K562 (cell line): ENCODE data around the gene UGT2A1. TPM values are rescaled to one million over a fixed set of nuclear protein-coding genes. Genes with fewer than 3 reads are reported as not detected.

Experiments used
- ATAC-seq: fragments of 200-7000 bp; cut with Tn5 transposase; 3 replicates; pipeline ENCODE4 v1.9.1; 2020; ENCODE audit warnings: moderate library complexity
- BruUV-seq: library from RNA; stranded (reverse); fragments of 400-500 nt; replicated peaks from 2 replicates; lab custom pipeline; 2021; lab: Mats Ljungman, UMichigan
- CTCF ChIA-PET: fragments of 300-600 bp; formaldehyde crosslinking; extraction: SDS; loops from one replicate; lab custom pipeline; 2021; ENCODE audit warnings: low intra/inter-chr PET ratio; lab: Yijun Ruan, JAX
- POLR2A ChIA-PET: fragments of 300-600, 350-650 bp; sonication (Branson Sonifier 250); formaldehyde crosslinking; extraction: SDS; loops from one replicate; lab custom pipeline; 2021; ENCODE audit warnings: antibody characterized with exemption, inconsistent platforms; lab: Yijun Ruan, JAX
- DNase-seq, 4 experiments: peaks; one replicate each; pipeline versions ENCODE4 v3.0.0 to v3.0.0-alpha.2; 2011 to 2018; ENCODE audit warnings: low spot score in 3 of 4, mixed read lengths in 3 of 4; ENCODE audit errors: extremely low read depth in 1 of 4
- FAIRE-seq: peaks from 2 replicates; lab custom pipeline; 2011; peaks lifted over from hg19 to GRCh38; lab: Jason Lieb, UNC
- H2AFZ ChIP-seq: 2 replicates; pipeline ENCODE4 v1.6.0; 2011; ENCODE audit warnings: low read depth, low read length, control low read depth, inconsistent platforms
- H3K27ac ChIP-seq: fragments of 200-600 bp; 3 replicates; pipeline ENCODE4 v1.8.0; 2011; ENCODE audit warnings: low read depth, mild to moderate bottlenecking, control low read depth, inconsistent platforms, low read length, moderate library complexity, mixed read lengths; ENCODE audit errors: extremely low read depth
- H3K27me3 ChIP-seq, 2 experiments: fragments of 300-600 bp in 1 of 2; 2 replicates in 1 of 2; 3 replicates in 1 of 2; pipeline versions ENCODE4 v1.6.0 to v1.8.0; 2011; ENCODE audit warnings: inconsistent platforms in 2 of 2, low read length in 2 of 2, mild to moderate bottlenecking in 1 of 2, mixed read lengths in 1 of 2, moderate library complexity in 1 of 2; ENCODE audit not compliant: control insufficient read depth in 2 of 2, insufficient read depth in 2 of 2
- H3K36me3 ChIP-seq: fragments of 300-600 bp; 3 replicates; pipeline ENCODE4 v1.8.0; 2011; ENCODE audit warnings: mild to moderate bottlenecking, low read length, inconsistent platforms; ENCODE audit not compliant: control insufficient read depth, insufficient read depth
- H3K4me1 ChIP-seq, 2 experiments: fragments of 200-600 bp in 1 of 2; replicated peaks in 1 of 2; 2 replicates in 1 of 2; 3 replicates in 1 of 2; pipeline versions ENCODE4 v1.5.1 to v1.8.0; 2011; ENCODE audit warnings: inconsistent platforms in 2 of 2, low read length in 2 of 2, mild to moderate bottlenecking in 1 of 2, mixed read lengths in 1 of 2, moderate library complexity in 1 of 2; ENCODE audit not compliant: control insufficient read depth in 2 of 2, insufficient read depth in 2 of 2
- H3K4me2 ChIP-seq: 2 replicates; pipeline ENCODE4 v1.6.1; 2011; ENCODE audit warnings: low read length, control low read depth, inconsistent platforms, mixed read lengths; ENCODE audit not compliant: insufficient read depth
- H3K4me3 ChIP-seq: fragments of 200-600 bp; sonication (generic), shearing (Covaris generic); 2 replicates; pipeline ENCODE4 v1.5.1; 2016; ENCODE audit warnings: control low read depth, inconsistent platforms
- H3K79me2 ChIP-seq: fragments of 200-600 bp; 3 replicates; pipeline ENCODE4 v1.8.0; 2011; ENCODE audit warnings: low read length, inconsistent platforms; ENCODE audit not compliant: control insufficient read depth, insufficient read depth
- H3K9ac ChIP-seq, 2 experiments: 2 replicates each; pipeline versions ENCODE4 v1.6.0 to v1.6.1; 2011; ENCODE audit warnings: low read depth in 2 of 2, low read length in 2 of 2, control low read depth in 1 of 2, inconsistent platforms in 1 of 2, mild to moderate bottlenecking in 1 of 2, mixed read lengths in 1 of 2; ENCODE audit not compliant: insufficient read depth in 1 of 2
- H3K9me1 ChIP-seq: one replicate; pipeline ENCODE4 v1.6.0; 2011; ENCODE audit warnings: inconsistent platforms, mild to moderate bottlenecking, low read length, moderate library complexity; ENCODE audit not compliant: control insufficient read depth, insufficient read depth
- H3K9me3 ChIP-seq: replicated peaks from 2 replicates; pipeline ENCODE4 v1.5.1; 2011; ENCODE audit warnings: low read depth, low read length, inconsistent platforms; ENCODE audit not compliant: control insufficient read depth, insufficient read depth
- H4K20me1 ChIP-seq: replicated peaks from 2 replicates; pipeline ENCODE4 v1.6.1; 2011; ENCODE audit warnings: low read length, inconsistent platforms, mixed read lengths; ENCODE audit not compliant: control insufficient read depth, insufficient read depth
- CTCF ChIP-seq, 3 experiments: IDR thresholded peaks in 2 of 3; conservative IDR thresholded peaks in 1 of 3; 2 replicates each; pipeline ENCODE4 v1.5.1; 2011 to 2012; ENCODE audit warnings: low read length in 3 of 3, mild to moderate bottlenecking in 3 of 3, control low read depth in 2 of 3, improper control_type of control experiment in 1 of 3, inconsistent platforms in 1 of 3, low read depth in 1 of 3, mixed read lengths in 1 of 3, moderate library complexity in 1 of 3; ENCODE audit not compliant: insufficient read depth in 2 of 3
- RAD21 ChIP-seq, 2 experiments: fragments of 250-450 bp in 1 of 2; fragments of 450-650 bp in 1 of 2; sonication (Bioruptor Pico) in 1 of 2; formaldehyde crosslinking in 1 of 2; IDR thresholded peaks in 1 of 2; conservative IDR thresholded peaks in 1 of 2; 2 replicates each; pipeline versions ENCODE4 v1.4.0 to v1.8.0; 2020 to 2022; ENCODE audit warnings: mild to moderate bottlenecking in 2 of 2, moderate library complexity in 1 of 2
- SMARCE1 ChIP-seq: fragments of 450-650 bp; IDR thresholded peaks from 2 replicates; pipeline ENCODE4 v1.7.1; 2016; ENCODE audit warnings: mild to moderate bottlenecking
- WGBS: fragments of 100-300 bp; shearing (Covaris generic); methylation state at CpG from one replicate; pipeline ENCODE4 v1.1.6; 2016; ENCODE audit warnings: low coverage, mixed read lengths; ENCODE audit not compliant: insufficient coverage; ENCODE audit errors: missing lambda C conversion rate; 5-methylcytosine and 5-hydroxymethylcytosine counted together
- in situ Hi-C: fragments of 300-500 bp; cut with MboI; formaldehyde crosslinking; loops from 4 replicates; pipeline ENCODE4 v1.15.0; 2018; ENCODE audit warnings: inconsistent platforms, mixed read lengths
- intact Hi-C: fragments of 100-400 bp; cut with micrococcal nuclease; formaldehyde crosslinking; loops from 2 replicates; pipeline ENCODE4 v1.14.2; 2022
- polyA plus RNA-seq, 8 experiments: library from polyadenylated mRNA; depleted of rRNA in 4 of 8; stranded (reverse) in 5 of 8; unstranded in 3 of 8; fragments of >200 nt; fragmentation: Nextera tagmentation in 2 of 8; fragmentation: Illumina TruSeq in 1 of 8; extraction: Ambion mirVana in 2 of 8; extraction: Trizol in 1 of 8; gene quantifications; 2 replicates each; pipeline versions ENCODE4 v1.2.1 to v1.2.3, GENCODE V29; 2011 to 2014; ENCODE audit warnings: inconsistent platforms in 1 of 8, missing spikeins in 1 of 8
- total RNA-seq, 7 experiments: library from RNA; depleted of rRNA in 6 of 7; stranded (reverse); fragments of >200 nt in 6 of 7; fragmentation: Illumina TruSeq in 2 of 7; extraction: Trizol in 2 of 7; gene quantifications; 2 replicates each; pipeline versions ENCODE4 v1.2.1 to v1.2.3, GENCODE V29; 2011 to 2021; ENCODE audit warnings: low replicate concordance in 1 of 7
- TF ChIP-seq, protein P1 (sequence below), 2 experiments: fragments of 450-650 bp; formaldehyde crosslinking in 1 of 2; IDR thresholded peaks; 2 replicates each; pipeline versions ENCODE4 v1.4.0 to v1.6.1; 2014 to 2020; ENCODE audit warnings: mild to moderate bottlenecking in 2 of 2, borderline replicate concordance in 1 of 2, low read depth in 1 of 2

UGT2A1 gene
- total and polyA plus RNA-seq, 9 of the 15 experiments (the other 6 are each of a cell fraction or from before 2014, with no cell fraction given): 0.03 TPM; not detected in 8

- H3K27ac ChIP-seq: no peak overlapping the region
- H3K4me1 ChIP-seq: no peaks in the 10 kb centered on the region
- no TSS peak for BruUV-seq
- H3K9me3 ChIP-seq: no peaks in the 10 kb centered on the region
- no peak overlapping the region for H3K4me3 ChIP-seq
- H3K36me3 ChIP-seq: no peaks in the 10 kb centered on the region
- WGBS: 0% methylated on average over 1 of the region's 1 CpG
- H4K20me1 ChIP-seq: no peaks in the 10 kb centered on the region
- no peak overlapping the region for H3K4me2 ChIP-seq
- ATAC-seq: no peak
- H3K9me1 ChIP-seq: no peaks in the 10 kb centered on the region
- intact Hi-C loops (loop anchor here (2.0 kb wide), 1 partner anchor 869 kb away; no protein-coding TSS in a partner anchor), in situ Hi-C loops (loop anchor here (25.0 kb wide), 1 partner anchor 823 kb away; the partner anchor contains the start of gene AMTN)
- peak; percentile 72 to 75 for TF ChIP-seq RAD21 (CRISPR knock-in tag; conservative IDR thresholded peaks at IDR 0.05 in 1 of 2, IDR thresholded peaks at IDR 0.05 in 1 of 2)
- peak in 1 of 3 experiments; percentile 43; a peak in 2 of 6 replicates for TF ChIP-seq CTCF (IDR thresholded peaks at IDR 0.05 in 2 of 3, conservative IDR thresholded peaks at IDR 0.05 in 1 of 3; ENCODE audit: insufficient read depth in 2 of 3, low read depth in 1 of 3, low read length in 3 of 3)
- no peak for TF ChIP-seq SMARCE1
- TF ChIP-seq, protein P1, sequence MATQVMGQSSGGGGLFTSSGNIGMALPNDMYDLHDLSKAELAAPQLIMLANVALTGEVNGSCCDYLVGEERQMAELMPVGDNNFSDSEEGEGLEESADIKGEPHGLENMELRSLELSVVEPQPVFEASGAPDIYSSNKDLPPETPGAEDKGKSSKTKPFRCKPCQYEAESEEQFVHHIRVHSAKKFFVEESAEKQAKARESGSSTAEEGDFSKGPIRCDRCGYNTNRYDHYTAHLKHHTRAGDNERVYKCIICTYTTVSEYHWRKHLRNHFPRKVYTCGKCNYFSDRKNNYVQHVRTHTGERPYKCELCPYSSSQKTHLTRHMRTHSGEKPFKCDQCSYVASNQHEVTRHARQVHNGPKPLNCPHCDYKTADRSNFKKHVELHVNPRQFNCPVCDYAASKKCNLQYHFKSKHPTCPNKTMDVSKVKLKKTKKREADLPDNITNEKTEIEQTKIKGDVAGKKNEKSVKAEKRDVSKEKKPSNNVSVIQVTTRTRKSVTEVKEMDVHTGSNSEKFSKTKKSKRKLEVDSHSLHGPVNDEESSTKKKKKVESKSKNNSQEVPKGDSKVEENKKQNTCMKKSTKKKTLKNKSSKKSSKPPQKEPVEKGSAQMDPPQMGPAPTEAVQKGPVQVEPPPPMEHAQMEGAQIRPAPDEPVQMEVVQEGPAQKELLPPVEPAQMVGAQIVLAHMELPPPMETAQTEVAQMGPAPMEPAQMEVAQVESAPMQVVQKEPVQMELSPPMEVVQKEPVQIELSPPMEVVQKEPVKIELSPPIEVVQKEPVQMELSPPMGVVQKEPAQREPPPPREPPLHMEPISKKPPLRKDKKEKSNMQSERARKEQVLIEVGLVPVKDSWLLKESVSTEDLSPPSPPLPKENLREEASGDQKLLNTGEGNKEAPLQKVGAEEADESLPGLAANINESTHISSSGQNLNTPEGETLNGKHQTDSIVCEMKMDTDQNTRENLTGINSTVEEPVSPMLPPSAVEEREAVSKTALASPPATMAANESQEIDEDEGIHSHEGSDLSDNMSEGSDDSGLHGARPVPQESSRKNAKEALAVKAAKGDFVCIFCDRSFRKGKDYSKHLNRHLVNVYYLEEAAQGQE (IDR thresholded peaks at IDR 0.05; ENCODE audit: borderline replicate concordance): peak; percentile 42; the same call in 1 of the 2 replicates
- TF ChIP-seq, protein P1 (CRISPR knock-in tag; IDR thresholded peaks at IDR 0.05; ENCODE audit: low read depth): no peak
- ChIA-PET POLR2A (no interaction called here), CTCF (interaction anchor here (1.2 to 1.6 kb wide), 2 partner anchors 815 to 870 kb away, joined by 3 to 5 read pairs; no protein-coding TSS in a partner anchor)
- peak; percentile 4 to 11 (median 10) for DNase-seq
- H3K27me3 ChIP-seq: no peaks in the 10 kb centered on the region
- FAIRE-seq: no peak
- H3K79me2 ChIP-seq: no peaks in the 10 kb centered on the region
- no peak overlapping the region for H2AFZ ChIP-seq
- no peak overlapping the region for H3K9ac ChIP-seq
Observed at GRCh38 chr4:69689599-69689998, 36.6 kb upstream of the UGT2A1 start.
